CD8-positive, alpha-beta memory T cell (primary cell): Measurements from ENCODE around the gene GPC6. TPM values are rescaled to one million over a fixed set of nuclear protein-coding genes. Genes with fewer than 3 reads are reported as not detected.
A peak's percentile ranks its signal among the peaks of the same experiment; 100 is the strongest.

Source experiments
- CTCF ChIA-PET: fragments of 350-600 bp; sonication (Branson Sonifier 250); formaldehyde crosslinking; loops from one replicate; lab custom pipeline; 2021; ENCODE audit warnings: antibody characterized with exemption; lab: Charles Lee
- POLR2A ChIA-PET: fragments of 350-600 bp; sonication (Branson Sonifier 250); formaldehyde crosslinking; loops from one replicate; lab custom pipeline; 2021; ENCODE audit warnings: antibody characterized with exemption; lab: Charles Lee
- DNase-seq, 5 donors: peaks; one replicate each; pipeline versions ENCODE4 v3.0.0 to v3.0.0-alpha.2; 2020 to 2022; ENCODE audit warnings: mixed read lengths in 1 of 5
- H3K27ac ChIP-seq: one replicate; pipeline ENCODE4 v1.7.0; 2013; ENCODE audit warnings: low read depth, mild to moderate bottlenecking, low read length, moderate library complexity
- H3K27me3 ChIP-seq: 2 replicates; pipeline ENCODE4 v1.7.0; 2013; ENCODE audit warnings: low read length, mild to moderate bottlenecking; ENCODE audit not compliant: insufficient read depth, poor library complexity, severe bottlenecking
- H3K36me3 ChIP-seq: 2 replicates; pipeline ENCODE4 v1.7.0; 2013; ENCODE audit warnings: mild to moderate bottlenecking, low read length, moderate library complexity; ENCODE audit not compliant: insufficient read depth
- H3K4me1 ChIP-seq: 2 replicates; pipeline ENCODE4 v1.7.0; 2013; ENCODE audit warnings: mild to moderate bottlenecking, low read length, moderate library complexity; ENCODE audit not compliant: insufficient read depth
- H3K4me3 ChIP-seq: 2 replicates; pipeline ENCODE4 v1.7.0; 2013; ENCODE audit warnings: mild to moderate bottlenecking, low read length
- H3K9me3 ChIP-seq: 2 replicates; pipeline ENCODE4 v1.7.0; 2013; ENCODE audit warnings: mild to moderate bottlenecking, low read length
- H3K27ac Mint-ChIP-seq, 8 donors: one replicate each; pipeline ENCODE4 v1.8.0; 2020 to 2021; ENCODE audit warnings: mixed read lengths in 8 of 8, mild to moderate bottlenecking in 6 of 8, inconsistent platforms in 3 of 8, moderate library complexity in 3 of 8
- H3K27me3 Mint-ChIP-seq, 2 donors: one replicate each; pipeline ENCODE4 v1.8.0; 2020 to 2021; ENCODE audit warnings: mixed read lengths in 2 of 2, mild to moderate bottlenecking in 1 of 2, moderate library complexity in 1 of 2
- H3K36me3 Mint-ChIP-seq, 3 donors: one replicate each; pipeline ENCODE4 v1.8.0; 2020 to 2021; ENCODE audit warnings: mixed read lengths in 3 of 3, inconsistent platforms in 1 of 3, mild to moderate bottlenecking in 1 of 3
- H3K4me1 Mint-ChIP-seq, 3 donors: one replicate each; pipeline ENCODE4 v1.8.0; 2020 to 2021; ENCODE audit warnings: mixed read lengths in 3 of 3, inconsistent platforms in 1 of 3, mild to moderate bottlenecking in 1 of 3
- H3K4me3 Mint-ChIP-seq, 7 donors: one replicate each; pipeline ENCODE4 v1.8.0; 2020 to 2021; ENCODE audit warnings: mixed read lengths in 7 of 7, mild to moderate bottlenecking in 6 of 7, moderate library complexity in 4 of 7, inconsistent platforms in 2 of 7
- H3K9me3 Mint-ChIP-seq, 5 donors: one replicate each; pipeline ENCODE4 v1.8.0; 2020 to 2022; ENCODE audit warnings: mixed read lengths in 5 of 5, mild to moderate bottlenecking in 3 of 5, moderate library complexity in 2 of 5, inconsistent platforms in 1 of 5
- polyA plus RNA-seq: library from polyadenylated mRNA; unstranded; fragments of 300-500 nt; fragmentation: Illumina TruSeq; gene quantifications from one replicate; pipeline ENCODE4 v1.2.3, GENCODE V29; 2021
- total RNA-seq, 2 experiments: library from RNA; stranded (reverse); gene quantifications; one replicate each; pipeline ENCODE4 v1.2.3, GENCODE V29; 2021

GPC6 gene
- total and polyA plus RNA-seq, 3 experiments from 2014 or later: not detected

GRCh38 chr13:94324767-94325540, 1098.3 kb downstream of the GPC6 start:
- Histone ChIP-seq H3K36me3 (no peaks in the 10 kb centered on the region), H3K27ac (no peak overlapping the region), H3K9me3 (no peaks in the 10 kb centered on the region), H3K4me1 (peaks cover 71% of the 10 kb centered on the region), H3K27me3 (peaks cover 3% of the 10 kb centered on the region), H3K4me3 (no peak overlapping the region)
- DNase-seq: no peak
- Mint-ChIP-seq H3K27me3 (peaks cover 1 to 4% of the 10 kb centered on the region in 2 donors), H3K36me3 (peaks cover 3 to 32% (median 5%) of the 10 kb centered on the region in 3 donors), H3K27ac (peak overlapping the region; percentile 26 to 98 (median 92)), H3K9me3 (peaks cover 3 to 29% (median 18%) of the 10 kb centered on the region in 5 donors), H3K4me3 (peak overlapping the region in 4 of 7 donors; percentile 64 to 88 (median 81)), H3K4me1 (peaks cover 70 to 82% (median 80%) of the 10 kb centered on the region in 3 donors)
- CTCF ChIA-PET: interaction anchor here (0.9 to 2.0 kb wide), 2 partner anchors 12 kb away, joined by 3 to 10 read pairs; no protein-coding TSS in a partner anchor
- POLR2A ChIA-PET: interaction anchor here (1.0 kb wide), 1 partner anchor 271 kb away, joined by 9 read pairs; the partner anchor contains the start of gene TGDS

- Histone ChIP-seq H3K27me3 (peaks cover 3% of the 10 kb centered on the region), H3K36me3 (no peaks in the 10 kb centered on the region), H3K9me3 (no peaks in the 10 kb centered on the region), H3K27ac (no peak overlapping the region), H3K4me3 (no peak overlapping the region), H3K4me1 (peaks cover 78% of the 10 kb centered on the region)
- H3K4me3 Mint-ChIP-seq: peak overlapping the region in 5 of 7 donors; percentile 3 to 25 (median 15)
- H3K27ac Mint-ChIP-seq: peak overlapping the region in 7 of 8 donors; percentile 2 to 61 (median 50)
- DNase-seq: no peak
- POLR2A ChIA-PET: no interaction called here
- H3K9me3 Mint-ChIP-seq: peaks cover 3 to 29% (median 18%) of the 10 kb centered on the region in 5 donors
- H3K4me1 Mint-ChIP-seq: peaks cover 77 to 89% (median 87%) of the 10 kb centered on the region in 3 donors
- peaks cover 1 to 6% of the 10 kb centered on the region in 2 donors for H3K27me3 Mint-ChIP-seq
- CTCF ChIA-PET: interaction anchor here (0.9 kb wide), 1 partner anchor 13 kb away, joined by 3 read pairs; no protein-coding TSS in a partner anchor
- H3K36me3 Mint-ChIP-seq: peaks cover 3 to 31% (median 5%) of the 10 kb centered on the region in 3 donors
Measured at GRCh38 chr13:94325650-94326049, 1099.0 kb downstream of the GPC6 start.

DNA sequence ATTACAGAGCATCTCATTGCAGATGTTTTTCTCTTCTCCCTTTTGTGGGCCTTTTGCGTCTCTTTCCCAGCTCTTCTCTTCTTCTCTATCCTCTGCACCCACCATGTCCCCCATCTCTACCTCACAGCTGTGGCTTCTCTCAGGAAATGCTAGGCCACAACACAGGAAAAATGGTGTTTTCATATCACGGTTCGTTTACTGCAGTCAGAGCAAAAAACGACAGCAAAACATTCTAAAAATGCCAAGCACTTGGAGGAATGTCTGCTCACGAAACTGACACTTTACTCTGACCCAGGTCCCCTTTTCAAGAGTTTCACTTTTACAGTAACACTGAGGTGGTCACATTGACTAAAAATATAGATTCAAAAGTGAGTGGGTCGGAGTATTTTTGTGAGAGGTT, 1100.7 kb downstream of the GPC6 start:
- POLR2A ChIA-PET: no interaction called here
- no peak overlapping the region for H3K27ac ChIP-seq
- H3K27ac Mint-ChIP-seq: peak overlapping the region; percentile 31 to 99 (median 74)

GRCh38 chr13:94328381-94329041, 1101.9 kb downstream of the GPC6 start:
- Mint-ChIP-seq H3K36me3 (peaks cover 3 to 21% (median 4%) of the 10 kb centered on the region in 3 donors), H3K27me3 (peaks cover 6 to 17% of the 10 kb centered on the region in 2 donors), H3K4me3 (peak overlapping the region in 4 of 7 donors; percentile 23 to 80 (median 63)), H3K9me3 (peaks cover 3 to 25% (median 15%) of the 10 kb centered on the region in 5 donors), H3K27ac (peak overlapping the region in 4 of 8 donors; percentile 44 to 76 (median 51)), H3K4me1 (peaks cover 75 to 81% (median 78%) of the 10 kb centered on the region in 3 donors)
- no peak overlapping the region for H3K27ac ChIP-seq
- H3K9me3 ChIP-seq: no peaks in the 10 kb centered on the region
- peaks cover 79% of the 10 kb centered on the region for H3K4me1 ChIP-seq
- ChIA-PET CTCF (interaction anchor here (1.2 kb wide), 1 partner anchor 16 kb away, joined by 3 read pairs; no protein-coding TSS in a partner anchor), POLR2A (interaction anchor here (1.0 kb wide), 1 partner anchor 15 kb away, joined by 4 read pairs; no protein-coding TSS in a partner anchor)
- H3K27me3 ChIP-seq: peaks cover 3% of the 10 kb centered on the region
- DNase-seq: no peak
- H3K36me3 ChIP-seq: no peaks in the 10 kb centered on the region
- H3K4me3 ChIP-seq: no peak overlapping the region

More for the DNA sequence above, 1100.7 kb downstream of the GPC6 start:
- Histone ChIP-seq H3K4me3 (peak overlapping the region; percentile 18), H3K36me3 (no peaks in the 10 kb centered on the region), H3K27me3 (peaks cover 3% of the 10 kb centered on the region), H3K4me1 (peaks cover 89% of the 10 kb centered on the region), H3K9me3 (no peaks in the 10 kb centered on the region)
- H3K4me3 Mint-ChIP-seq: peak overlapping the region; percentile 25 to 86 (median 73)
- H3K4me1 Mint-ChIP-seq: peaks cover 85 to 90% (median 88%) of the 10 kb centered on the region in 3 donors
- peak in 2 of 5 donors; percentile 29 to 46 for DNase-seq
- CTCF ChIA-PET: interaction anchor here (1.2 kb wide), 1 partner anchor 17 kb away, joined by 6 read pairs; no protein-coding TSS in a partner anchor
- peaks cover 3 to 20% (median 5%) of the 10 kb centered on the region in 3 donors for H3K36me3 Mint-ChIP-seq
- H3K9me3 Mint-ChIP-seq: peaks cover 3 to 25% (median 15%) of the 10 kb centered on the region in 5 donors
- peaks cover 1 to 12% of the 10 kb centered on the region in 2 donors for H3K27me3 Mint-ChIP-seq

DNA sequence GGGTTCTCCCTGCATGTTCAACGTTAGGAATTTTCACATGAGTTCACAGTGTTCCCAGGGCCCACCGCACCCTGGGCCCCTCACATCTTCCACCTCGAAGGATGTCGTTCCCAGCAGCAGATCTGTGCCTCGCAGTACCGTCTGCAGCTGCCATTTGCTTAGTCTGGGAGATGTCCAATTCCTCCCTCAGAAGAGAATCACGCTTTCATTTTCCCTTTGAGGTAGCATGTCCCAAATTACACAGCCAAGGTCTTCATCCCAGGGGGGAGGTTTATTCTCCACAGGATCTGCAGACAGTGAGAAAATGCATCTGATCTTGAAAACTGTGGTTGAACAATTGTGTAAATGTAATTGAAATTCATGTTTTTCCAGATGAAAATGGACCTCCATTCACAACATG, 1102.7 kb downstream of the GPC6 start:
- Mint-ChIP-seq H3K9me3 (peaks cover 3 to 20% (median 13%) of the 10 kb centered on the region in 5 donors), H3K36me3 (peaks cover 3 to 21% (median 4%) of the 10 kb centered on the region in 3 donors), H3K27me3 (peaks cover 6 to 17% of the 10 kb centered on the region in 2 donors), H3K4me1 (peaks cover 70 to 73% (median 70%) of the 10 kb centered on the region in 3 donors), H3K27ac (no peak overlapping the region), H3K4me3 (no peak overlapping the region)
- no peak overlapping the region for H3K4me3 ChIP-seq
- H3K27ac ChIP-seq: no peak overlapping the region
- peaks cover 73% of the 10 kb centered on the region for H3K4me1 ChIP-seq
- DNase-seq: no peak
- CTCF ChIA-PET: interaction anchor here (1.2 kb wide), 1 partner anchor 15 kb away, joined by 3 read pairs; no protein-coding TSS in a partner anchor
- POLR2A ChIA-PET: interaction anchor here (1.0 kb wide), 1 partner anchor 16 kb away, joined by 4 read pairs; no protein-coding TSS in a partner anchor
- H3K36me3 ChIP-seq: no peaks in the 10 kb centered on the region
- peaks cover 3% of the 10 kb centered on the region for H3K27me3 ChIP-seq
- no peaks in the 10 kb centered on the region for H3K9me3 ChIP-seq

DNA sequence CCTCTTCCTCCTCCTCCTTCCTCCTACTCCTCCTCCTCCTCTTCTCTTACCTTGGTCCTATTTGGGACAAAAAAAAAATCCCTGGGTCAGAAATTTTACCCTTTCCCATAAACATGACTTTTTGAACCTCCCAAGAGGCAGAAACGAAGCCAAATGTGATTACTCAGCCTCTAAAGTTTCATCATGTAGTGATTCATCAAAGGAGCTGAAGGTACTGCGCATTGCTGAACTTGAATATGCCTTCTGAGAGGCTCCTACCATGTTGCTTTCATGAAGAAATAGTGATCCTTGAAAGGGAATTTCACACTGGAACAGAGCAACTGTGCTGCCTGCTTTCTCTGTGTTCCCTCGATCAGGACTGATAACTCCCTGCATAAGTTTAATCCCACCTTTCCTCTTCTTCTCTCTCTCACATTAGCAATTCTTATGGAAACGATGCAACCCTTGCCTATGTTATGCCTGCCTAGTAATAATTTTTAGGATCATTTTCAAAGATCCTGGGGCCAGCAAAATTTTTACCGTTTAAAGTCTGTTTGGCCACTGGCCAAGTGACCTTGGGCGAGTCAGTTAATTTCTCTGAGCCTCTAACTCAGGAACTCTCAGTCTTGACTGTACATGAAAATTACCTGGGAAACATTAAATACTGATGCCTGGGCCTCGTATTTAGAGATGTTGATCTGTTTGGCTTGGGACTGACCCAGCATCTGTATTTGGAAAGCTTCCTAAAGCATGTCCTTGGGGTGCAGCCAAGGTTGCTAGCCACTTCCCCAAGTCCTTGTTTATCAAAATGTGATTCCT, 1103.3 kb downstream of the GPC6 start:
- Histone ChIP-seq H3K4me1 (peaks cover 66% of the 10 kb centered on the region), H3K27me3 (peaks cover 3% of the 10 kb centered on the region), H3K27ac (no peak overlapping the region), H3K4me3 (no peak overlapping the region), H3K9me3 (no peaks in the 10 kb centered on the region), H3K36me3 (no peaks in the 10 kb centered on the region)
- CTCF ChIA-PET: interaction anchor here (1.4 kb wide), 1 partner anchor 25 kb away, joined by 3 read pairs; no protein-coding TSS in a partner anchor
- peaks cover 3 to 21% (median 4%) of the 10 kb centered on the region in 3 donors for H3K36me3 Mint-ChIP-seq
- H3K27ac Mint-ChIP-seq: no peak overlapping the region
- peaks cover 3 to 18% (median 13%) of the 10 kb centered on the region in 5 donors for H3K9me3 Mint-ChIP-seq
- POLR2A ChIA-PET: no interaction called here
- peaks cover 63 to 66% (median 64%) of the 10 kb centered on the region in 3 donors for H3K4me1 Mint-ChIP-seq
- peaks cover 6 to 17% of the 10 kb centered on the region in 2 donors for H3K27me3 Mint-ChIP-seq
- peak overlapping the region in 6 of 7 donors; percentile 13 to 50 (median 32) for H3K4me3 Mint-ChIP-seq
- no peak for DNase-seq
